ENCODE measurements around the gene LIF. TPM values are rescaled to one million over a fixed set of nuclear protein-coding genes. Genes with fewer than 3 reads are reported as not detected.

Gene LIF
- polyA plus RNA-seq, 4 donors: 3.0 to 27.9 (median 6.0) TPM

GRCh38 chr22:30280505-30280904 lies 33.9 kb upstream of the LIF start:
- Histone ChIP-seq H3K36me3 (ENCODE audit: control insufficient read depth in 3 of 3, insufficient read depth in 2 of 3, low read depth in 1 of 3, low read length in 3 of 3) (peaks cover 0 to 21% (median 0%) of the 10 kb centered on the region in 3 donors), H3K27ac (ENCODE audit: low read depth in 1 of 3, low read length in 2 of 3) (no peak overlapping the region), H3K27me3 (ENCODE audit: control insufficient read depth in 3 of 3, insufficient read depth in 3 of 3, low read length in 3 of 3) (no peaks in the 10 kb centered on the region), H3K9me3 (ENCODE audit: control insufficient read depth in 2 of 2, insufficient read depth in 1 of 2, low read depth in 1 of 2, low read length in 1 of 2) (no peaks in the 10 kb centered on the region), H3K4me3 (ENCODE audit: low read depth in 1 of 3, low read length in 3 of 3) (no peak overlapping the region), H3K4me1 (ENCODE audit: control insufficient read depth in 3 of 3, insufficient read depth in 2 of 3, low read depth in 1 of 3, low read length in 2 of 3) (peaks cover 0 to 61% (median 1%) of the 10 kb centered on the region in 3 donors)
- no peak for FAIRE-seq
- no peak for DNase-seq
- 80 to 93% (median 91%) methylated on average over 8 of the region's 8 CpGs for WGBS, 3 donors

- WGBS, 3 donors: 91 to 94% (median 91%) methylated on average over 5 of the region's 5 CpGs
- H3K9me3 ChIP-seq (ENCODE audit: control insufficient read depth in 2 of 2, insufficient read depth in 1 of 2, low read depth in 1 of 2, low read length in 1 of 2): no peaks in the 10 kb centered on the region
- H3K27ac ChIP-seq (ENCODE audit: low read depth in 1 of 3, low read length in 2 of 3): no peak overlapping the region
- peaks cover 0 to 57% (median 1%) of the 10 kb centered on the region in 3 donors for H3K4me1 ChIP-seq (ENCODE audit: control insufficient read depth in 3 of 3, insufficient read depth in 2 of 3, low read depth in 1 of 3, low read length in 2 of 3)
- no peaks in the 10 kb centered on the region for H3K27me3 ChIP-seq (ENCODE audit: control insufficient read depth in 3 of 3, insufficient read depth in 3 of 3, low read length in 3 of 3)
- H3K36me3 ChIP-seq (ENCODE audit: control insufficient read depth in 3 of 3, insufficient read depth in 2 of 3, low read depth in 1 of 3, low read length in 3 of 3): peaks cover 0 to 16% (median 0%) of the 10 kb centered on the region in 3 donors
- DNase-seq (no peak), FAIRE-seq (no peak)
- H3K4me3 ChIP-seq (ENCODE audit: low read depth in 1 of 3, low read length in 3 of 3): no peak overlapping the region
These were observed 33.4 kb upstream of the LIF start for GRCh38 chr22:30279932-30280331.

- Histone ChIP-seq H3K36me3 (ENCODE audit: control insufficient read depth in 3 of 3, insufficient read depth in 2 of 3, low read depth in 1 of 3, low read length in 3 of 3) (peaks cover 0 to 10% (median 0%) of the 10 kb centered on the region in 3 donors), H3K27me3 (ENCODE audit: control insufficient read depth in 3 of 3, insufficient read depth in 3 of 3, low read length in 3 of 3) (no peaks in the 10 kb centered on the region), H3K27ac (ENCODE audit: low read depth in 1 of 3, low read length in 2 of 3) (no peak overlapping the region), H3K4me1 (ENCODE audit: control insufficient read depth in 3 of 3, insufficient read depth in 2 of 3, low read depth in 1 of 3, low read length in 2 of 3) (peaks cover 0 to 49% (median 1%) of the 10 kb centered on the region in 3 donors), H3K4me3 (ENCODE audit: low read depth in 1 of 3, low read length in 3 of 3) (no peak overlapping the region), H3K9me3 (ENCODE audit: control insufficient read depth in 2 of 2, insufficient read depth in 1 of 2, low read depth in 1 of 2, low read length in 1 of 2) (no peaks in the 10 kb centered on the region)
- FAIRE-seq (no peak), DNase-seq (no peak)
- 62 to 74% (median 66%) methylated on average over 16 of the region's 16 CpGs for WGBS, 3 donors
These were observed 32.7 kb upstream of the LIF start for GRCh38 chr22:30279046-30279788.

- FAIRE-seq (no peak), DNase-seq (peak; percentile 71 to 82)
- WGBS, 3 donors: 15 to 33% (median 30%) methylated on average over 14 of the region's 14 CpGs
- Histone ChIP-seq H3K36me3 (ENCODE audit: control insufficient read depth in 3 of 3, insufficient read depth in 2 of 3, low read depth in 1 of 3, low read length in 3 of 3) (peaks cover 0 to 3% (median 0%) of the 10 kb centered on the region in 3 donors), H3K27me3 (ENCODE audit: control insufficient read depth in 3 of 3, insufficient read depth in 3 of 3, low read length in 3 of 3) (no peaks in the 10 kb centered on the region), H3K27ac (ENCODE audit: low read depth in 1 of 3, low read length in 2 of 3) (peak overlapping the region; percentile 24 to 91 (median 75)), H3K4me3 (ENCODE audit: low read depth in 1 of 3, low read length in 3 of 3) (no peak overlapping the region), H3K4me1 (ENCODE audit: control insufficient read depth in 3 of 3, insufficient read depth in 2 of 3, low read depth in 1 of 3, low read length in 2 of 3) (peaks cover 0 to 37% (median 1%) of the 10 kb centered on the region in 3 donors), H3K9me3 (ENCODE audit: control insufficient read depth in 2 of 2, insufficient read depth in 1 of 2, low read depth in 1 of 2, low read length in 1 of 2) (no peaks in the 10 kb centered on the region)
These were observed 31.2 kb upstream of the LIF start for GRCh38 chr22:30277547-30278344.

DNA sequence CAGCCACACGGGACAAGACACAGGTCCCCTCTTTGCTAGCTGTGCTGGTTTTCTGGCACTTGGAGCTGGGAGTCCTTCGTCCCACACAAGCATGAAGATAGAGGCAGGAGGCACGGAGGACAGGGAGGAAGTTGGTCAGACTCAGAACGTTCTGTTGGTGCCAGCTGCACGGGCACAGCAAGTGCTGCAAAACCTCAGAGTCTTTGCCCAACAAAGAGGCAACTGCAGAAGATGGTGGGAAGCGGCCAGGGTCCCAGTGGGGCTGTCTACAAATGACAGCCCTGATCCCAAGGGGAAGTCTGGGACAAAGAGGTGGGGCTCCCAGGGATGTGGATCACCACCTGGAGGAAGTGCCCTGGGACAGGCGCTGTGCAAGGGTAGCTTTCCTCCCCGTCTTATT lies 29.5 kb upstream of the LIF start:
- FAIRE-seq: no peak

GRCh38 chr22:30275625-30276024 lies 29.1 kb upstream of the LIF start:
- peaks cover 0 to 37% (median 1%) of the 10 kb centered on the region in 3 donors for H3K4me1 ChIP-seq (ENCODE audit: control insufficient read depth in 3 of 3, insufficient read depth in 2 of 3, low read depth in 1 of 3, low read length in 2 of 3)
- H3K9me3 ChIP-seq (ENCODE audit: control insufficient read depth in 2 of 2, insufficient read depth in 1 of 2, low read depth in 1 of 2, low read length in 1 of 2): no peaks in the 10 kb centered on the region
- no peak overlapping the region for H3K27ac ChIP-seq (ENCODE audit: low read depth in 1 of 3, low read length in 2 of 3)
- FAIRE-seq (no peak), DNase-seq (peak; percentile 65 to 81)
- no peaks in the 10 kb centered on the region for H3K27me3 ChIP-seq (ENCODE audit: control insufficient read depth in 3 of 3, insufficient read depth in 3 of 3, low read length in 3 of 3)
- WGBS, 3 donors: 56 to 65% (median 62%) methylated on average over 8 of the region's 8 CpGs
- no peaks in the 10 kb centered on the region for H3K36me3 ChIP-seq (ENCODE audit: control insufficient read depth in 3 of 3, insufficient read depth in 2 of 3, low read depth in 1 of 3, low read length in 3 of 3)
- H3K4me3 ChIP-seq (ENCODE audit: low read depth in 1 of 3, low read length in 3 of 3): no peak overlapping the region

More for the DNA sequence above, 29.5 kb upstream of the LIF start:
- DNase-seq: no peak
- Histone ChIP-seq H3K4me1 (ENCODE audit: control insufficient read depth in 3 of 3, insufficient read depth in 2 of 3, low read depth in 1 of 3, low read length in 2 of 3) (peaks cover 0 to 37% (median 1%) of the 10 kb centered on the region in 3 donors), H3K27ac (ENCODE audit: low read depth in 1 of 3, low read length in 2 of 3) (no peak overlapping the region), H3K27me3 (ENCODE audit: control insufficient read depth in 3 of 3, insufficient read depth in 3 of 3, low read length in 3 of 3) (no peaks in the 10 kb centered on the region), H3K36me3 (ENCODE audit: control insufficient read depth in 3 of 3, insufficient read depth in 2 of 3, low read depth in 1 of 3, low read length in 3 of 3) (no peaks in the 10 kb centered on the region), H3K9me3 (ENCODE audit: control insufficient read depth in 2 of 2, insufficient read depth in 1 of 2, low read depth in 1 of 2, low read length in 1 of 2) (no peaks in the 10 kb centered on the region), H3K4me3 (ENCODE audit: low read depth in 1 of 3, low read length in 3 of 3) (no peak overlapping the region)
- 67 to 71% (median 68%) methylated on average over 8 of the region's 8 CpGs for WGBS, 3 donors

DNA sequence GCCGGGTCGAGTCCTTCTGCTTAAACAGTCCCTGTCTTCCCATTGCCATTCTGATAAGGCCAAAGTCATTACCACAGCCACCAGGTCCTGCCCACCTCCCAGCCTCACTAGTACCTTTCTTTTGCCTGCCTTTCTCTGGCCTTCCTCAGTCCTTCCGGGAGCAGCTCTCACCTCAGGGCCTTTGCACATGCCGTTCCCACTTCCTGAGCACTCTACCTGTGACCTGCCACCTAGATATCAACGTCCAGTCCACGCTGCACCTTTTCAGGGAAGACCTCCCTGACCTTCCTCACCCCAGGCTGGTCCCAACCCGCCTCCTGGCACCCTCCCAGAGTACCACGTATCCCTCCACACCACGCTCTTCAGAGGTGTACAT lies 27.9 kb upstream of the LIF start:
- no peaks in the 10 kb centered on the region for H3K27me3 ChIP-seq (ENCODE audit: control insufficient read depth in 3 of 3, insufficient read depth in 3 of 3, low read length in 3 of 3)
- H3K4me3 ChIP-seq (ENCODE audit: low read depth in 1 of 3, low read length in 3 of 3): no peak overlapping the region
- no peak overlapping the region for H3K27ac ChIP-seq (ENCODE audit: low read depth in 1 of 3, low read length in 2 of 3)
- peaks cover 0 to 37% (median 1%) of the 10 kb centered on the region in 3 donors for H3K4me1 ChIP-seq (ENCODE audit: control insufficient read depth in 3 of 3, insufficient read depth in 2 of 3, low read depth in 1 of 3, low read length in 2 of 3)
- 86 to 94% (median 92%) methylated on average over 9 of the region's 9 CpGs for WGBS, 3 donors
- H3K9me3 ChIP-seq (ENCODE audit: control insufficient read depth in 2 of 2, insufficient read depth in 1 of 2, low read depth in 1 of 2, low read length in 1 of 2): no peaks in the 10 kb centered on the region
- no peak for DNase-seq
- no peaks in the 10 kb centered on the region for H3K36me3 ChIP-seq (ENCODE audit: control insufficient read depth in 3 of 3, insufficient read depth in 2 of 3, low read depth in 1 of 3, low read length in 3 of 3)
- no peak for FAIRE-seq

DNA sequence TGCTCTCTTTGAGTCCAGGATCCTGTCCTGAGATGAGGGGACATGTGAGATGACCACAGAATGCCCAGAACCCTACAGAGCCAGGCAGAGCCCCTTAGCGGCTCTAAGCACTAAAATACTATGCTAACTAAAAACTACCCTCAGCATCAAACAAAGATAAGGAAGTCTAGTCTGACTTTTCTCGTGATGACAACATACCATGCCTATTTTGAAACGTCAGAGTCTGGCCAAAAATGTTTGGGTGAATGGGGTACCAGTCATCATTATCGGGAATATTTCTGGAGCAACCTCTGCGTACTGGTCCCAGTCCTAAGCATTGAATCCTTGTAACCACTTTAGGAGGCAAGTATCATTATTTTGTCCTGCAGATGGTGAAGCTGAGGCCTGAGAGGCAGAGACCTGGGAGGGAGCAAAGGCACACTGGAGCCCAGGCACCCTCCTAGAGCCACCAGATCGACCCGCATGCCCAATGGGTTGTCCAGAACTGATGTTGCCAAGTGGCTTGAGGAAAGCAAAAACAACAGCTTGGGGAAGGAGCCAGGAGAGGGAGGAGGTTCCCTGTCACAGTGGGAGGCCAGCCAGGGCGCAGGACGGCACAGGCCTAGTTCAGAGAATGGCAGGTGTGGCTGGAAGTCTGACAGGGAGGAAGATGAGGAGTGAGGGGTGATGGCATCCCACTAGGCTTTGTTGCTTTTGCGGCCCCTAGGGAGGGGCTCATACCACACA lies 27.3 kb upstream of the LIF start:
- no peaks in the 10 kb centered on the region for H3K9me3 ChIP-seq (ENCODE audit: control insufficient read depth in 2 of 2, insufficient read depth in 1 of 2, low read depth in 1 of 2, low read length in 1 of 2)
- no peak overlapping the region for H3K4me3 ChIP-seq (ENCODE audit: low read depth in 1 of 3, low read length in 3 of 3)
- DNase-seq (no peak), FAIRE-seq (no peak)
- WGBS, 3 donors: 63 to 76% (median 73%) methylated on average over 10 of the region's 10 CpGs
- H3K27me3 ChIP-seq (ENCODE audit: control insufficient read depth in 3 of 3, insufficient read depth in 3 of 3, low read length in 3 of 3): no peaks in the 10 kb centered on the region
- no peaks in the 10 kb centered on the region for H3K36me3 ChIP-seq (ENCODE audit: control insufficient read depth in 3 of 3, insufficient read depth in 2 of 3, low read depth in 1 of 3, low read length in 3 of 3)
- H3K4me1 ChIP-seq (ENCODE audit: control insufficient read depth in 3 of 3, insufficient read depth in 2 of 3, low read depth in 1 of 3, low read length in 2 of 3): peaks cover 0 to 32% (median 1%) of the 10 kb centered on the region in 3 donors
- no peak overlapping the region for H3K27ac ChIP-seq (ENCODE audit: low read depth in 1 of 3, low read length in 2 of 3)

Measured in small intestine (tissue), 7 donors.